DND-41 (cell line): Measurements from ENCODE around the gene ATP5MC3.

ENCODE experiments used
- CTCF ChIP-seq: IDR thresholded peaks from 2 replicates; pipeline ENCODE4 v1.5.1; 2012; ENCODE audit warnings: borderline replicate concordance, low read length, moderate library complexity, mild to moderate bottlenecking; ENCODE audit not compliant: poor library complexity, severe bottlenecking; ENCODE audit errors: extremely low read depth
- EZH2 ChIP-seq: IDR thresholded peaks from 3 replicates; pipeline ENCODE4 v1.6.1; 2012; ENCODE audit warnings: borderline replicate concordance, low read depth, mild to moderate bottlenecking, moderate library complexity, low read length, inconsistent platforms; ENCODE audit not compliant: severe bottlenecking

GRCh38 chr2:175220075-175220474, 38.6 kb upstream of the ATP5MC3 start:
- no peak for TF ChIP-seq EZH2
- TF ChIP-seq CTCF = no peak
